HFF-Myc (cell line): ENCODE measurements around the gene SVEP1.

ENCODE experiments used
- DNase-seq: peaks from one replicate; pipeline ENCODE4 v3.0.0-alpha.2; 2011; ENCODE audit warnings: low read depth; ENCODE audit errors: extremely low read depth
- H3K4me3 ChIP-seq: replicated peaks from 2 replicates; pipeline ENCODE4 v1.5.1; 2011; ENCODE audit warnings: low read depth, mild to moderate bottlenecking, control low read depth, low read length
- CTCF ChIP-seq: IDR thresholded peaks from 2 replicates; pipeline ENCODE4 v1.5.1; 2012; ENCODE audit warnings: mild to moderate bottlenecking, low read depth, low read length, control low read depth; ENCODE audit errors: missing control alignments

Gene SVEP1

DNA sequence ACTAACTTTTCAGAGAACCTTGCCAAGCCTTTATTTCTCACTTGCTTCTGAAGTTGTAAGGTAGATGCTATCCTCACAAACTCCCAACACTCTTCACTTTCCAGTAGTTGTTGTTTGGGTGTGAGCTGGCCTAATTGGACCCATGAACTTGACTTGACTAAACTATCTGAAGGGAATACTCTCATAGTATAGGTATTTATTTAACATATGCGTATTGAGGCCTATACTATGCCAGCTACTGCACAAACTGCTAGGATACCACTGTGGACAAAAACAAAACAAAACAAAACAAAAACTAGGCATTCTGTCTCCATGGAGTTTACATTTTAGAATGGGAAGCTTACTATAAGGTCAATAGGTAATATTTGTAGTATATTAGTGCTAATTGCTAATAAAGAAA, 243.2 kb downstream of the SVEP1 start:
- no peak for DNase-seq
- no peak overlapping the region for H3K4me3 ChIP-seq
- no peak for TF ChIP-seq CTCF

- H3K4me3 ChIP-seq, result no peak overlapping the region
- DNase-seq, result no peak
- no peak for TF ChIP-seq CTCF
These were observed 244.7 kb downstream of the SVEP1 start for GRCh38 chr9:110334871-110335270.

GRCh38 chr9:110334183-110334582, 245.4 kb downstream of the SVEP1 start:
- TF ChIP-seq CTCF, result no peak
- no peak overlapping the region for H3K4me3 ChIP-seq
- no peak for DNase-seq

- DNase-seq, result no peak
- TF ChIP-seq CTCF, result no peak
These were observed 246.8 kb downstream of the SVEP1 start for GRCh38 chr9:110332766-110333165.

DNA sequence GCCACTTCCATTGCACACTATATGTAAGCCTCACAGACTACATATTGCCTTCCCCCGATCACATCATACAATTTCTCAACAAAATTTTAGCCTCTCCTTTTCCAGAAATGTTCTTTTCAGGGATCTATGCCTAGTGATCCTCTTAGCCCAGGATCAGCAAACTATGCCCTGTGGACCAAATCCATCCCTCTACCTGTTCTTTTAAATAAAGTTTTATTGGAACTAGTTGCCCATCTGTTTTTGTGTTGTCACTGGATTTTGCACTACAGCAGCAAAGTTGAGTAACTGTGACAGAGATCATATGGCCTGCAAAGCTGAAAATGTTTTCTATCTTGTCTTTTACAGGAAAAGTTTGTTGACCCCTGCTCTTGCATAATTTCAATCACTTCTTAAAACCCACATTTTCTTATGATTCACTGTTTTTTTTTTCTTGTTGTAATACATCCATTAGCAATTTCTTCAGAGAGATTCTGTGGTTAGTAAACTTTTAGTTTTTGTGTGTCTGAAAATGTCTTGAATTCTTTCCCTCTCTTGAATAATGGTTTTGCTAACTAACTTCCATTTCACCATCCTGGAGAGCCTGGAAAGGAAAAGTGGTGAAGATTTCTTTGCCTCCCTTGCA, 248.9 kb downstream of the SVEP1 start:
- DNase-seq, result no peak
- no peak overlapping the region for H3K4me3 ChIP-seq
- no peak for TF ChIP-seq CTCF

More at GRCh38 chr9:110332766-110333165, 246.8 kb downstream of the SVEP1 start:
- no peak overlapping the region for H3K4me3 ChIP-seq

DNA sequence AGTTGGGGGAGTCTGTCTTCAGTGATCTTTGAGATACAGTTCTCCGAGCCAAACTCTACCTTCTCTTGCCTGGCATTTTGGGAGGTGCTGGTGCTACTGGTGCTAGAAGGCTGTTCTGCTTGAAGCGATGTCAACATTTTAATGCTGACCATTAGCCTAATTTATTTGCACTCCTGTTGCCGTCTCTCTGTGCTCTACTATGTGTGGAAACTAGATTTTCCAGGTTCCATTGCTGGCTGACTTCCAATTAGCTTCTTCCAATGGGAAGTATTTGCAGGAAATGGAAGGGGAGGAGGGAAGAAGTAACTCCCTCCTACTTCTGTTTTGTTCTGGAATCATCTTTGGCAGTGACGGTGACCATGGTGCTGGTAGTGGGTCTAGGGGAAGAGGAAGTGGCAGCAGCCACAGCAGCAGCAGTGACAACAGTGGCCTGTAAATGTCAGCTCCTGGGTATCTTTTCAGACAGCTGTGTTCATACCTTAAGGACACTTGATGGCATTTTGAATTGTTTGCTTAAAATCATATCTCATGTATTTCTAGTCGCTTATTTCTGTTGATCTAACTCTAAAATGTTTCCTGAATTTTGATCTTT, 249.8 kb downstream of the SVEP1 start:
- DNase-seq, result no peak
- no peak overlapping the region for H3K4me3 ChIP-seq
- TF ChIP-seq CTCF, result no peak
